ENCODE results near the gene RNU5B-1.

- no peak for TF ChIP-seq POLR2A (IDR thresholded peaks at IDR 0.05)
- no peak for TF ChIP-seq POLR2AphosphoS5 (IDR thresholded peaks at IDR 0.05)
- TF ChIP-seq CTCF (IDR thresholded peaks at IDR 0.05), result no peak
These were observed 5.5 kb downstream of the RNU5B-1 start for GRCh38 chr15:65309882-65310418.
